SIG-M5 treated with dmso at 0.1 percent for 504 hours (cell line): ENCODE measurements around the gene CSNK1D.

ENCODE experiments used
- DNase-seq: peaks from one replicate; lab custom pipeline; 2025; ENCODE audit not compliant: unreplicated experiment; lab: John Stamatoyannopoulos, UW

Gene CSNK1D

DNA sequence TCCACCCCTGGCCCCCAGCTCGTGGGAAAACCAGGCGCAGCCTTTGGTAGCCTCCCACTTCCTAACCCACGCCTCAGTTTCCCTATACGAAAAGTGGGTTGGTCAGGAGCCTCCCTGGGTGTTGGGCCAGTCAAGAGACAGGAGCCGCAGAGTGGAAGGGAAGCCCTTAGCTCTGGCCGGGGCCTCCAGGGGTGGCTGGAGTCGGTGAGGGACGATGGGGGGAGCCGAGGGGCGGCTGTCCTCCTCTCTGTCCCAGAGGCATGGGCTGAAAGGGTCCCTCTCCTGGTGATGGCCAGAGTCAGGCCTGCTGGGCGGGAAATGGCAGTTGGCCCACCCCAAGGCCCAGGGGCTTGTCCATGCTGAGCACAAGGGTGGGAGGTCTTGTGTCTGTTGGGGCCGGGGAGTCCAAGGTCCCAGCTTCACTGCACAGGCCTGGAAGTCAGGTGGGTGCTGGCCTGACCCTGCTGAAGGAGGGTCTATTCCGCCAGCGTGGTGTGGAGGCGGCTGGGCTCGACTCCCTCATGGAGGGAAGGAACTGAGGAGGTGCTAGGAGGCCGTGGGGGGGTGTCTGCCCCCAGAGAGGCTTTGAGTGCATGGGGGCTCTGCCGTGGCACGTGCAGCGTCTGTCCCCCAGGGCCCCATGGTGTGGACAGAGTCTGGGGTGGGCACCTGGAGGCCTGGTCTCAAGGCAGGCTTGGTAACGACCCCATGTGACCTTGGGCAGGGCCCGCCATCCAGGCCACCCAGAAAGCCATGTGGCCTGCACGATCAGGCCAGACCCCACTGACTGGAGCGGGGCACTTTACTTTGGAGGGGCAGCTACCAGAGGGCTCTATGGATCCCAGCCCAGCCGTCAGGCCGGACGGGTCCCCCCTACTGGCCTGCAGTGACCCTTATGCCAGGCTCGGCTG lies 43.5 kb downstream of the CSNK1D start:
- DNase-seq: no peak

- DNase-seq: peak; percentile 63
These were observed 44.4 kb downstream of the CSNK1D start, which contains the start of gene SLC16A3 for GRCh38 chr17:82228842-82229697. Gene SLC16A3, plus strand, starts transcription at chr17:82229042. Its CDS starts 6,967 bp downstream, at chr17:82236009.

DNA sequence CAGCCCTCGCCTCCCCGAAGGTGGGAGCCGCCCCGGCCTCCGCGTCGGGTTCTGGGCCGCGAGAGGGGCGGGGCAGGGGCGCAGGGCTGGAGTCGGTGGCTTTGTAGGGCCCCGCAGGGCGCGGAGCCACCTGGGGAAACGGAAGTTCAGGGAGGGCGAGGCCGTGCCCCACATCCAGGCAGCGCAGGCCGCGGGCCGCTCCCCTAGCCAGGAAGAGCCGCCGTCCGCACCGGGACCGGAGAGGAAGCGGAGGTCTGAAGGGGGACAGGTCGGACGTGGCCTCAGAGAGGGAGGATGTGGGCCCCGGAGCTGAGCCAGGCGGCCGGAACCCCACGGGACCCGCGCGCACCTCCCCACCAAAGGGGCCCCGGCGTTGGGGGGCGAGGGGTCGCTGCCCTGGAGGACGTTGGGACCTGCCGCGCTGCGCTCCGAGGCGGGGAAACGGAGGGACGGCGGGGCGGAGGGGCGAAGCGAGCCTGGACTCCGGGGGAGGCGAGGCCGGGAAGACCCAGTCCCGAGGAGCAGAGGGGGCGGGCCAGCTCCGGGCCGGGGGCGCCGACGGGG lies 45.1 kb downstream of the CSNK1D start:
- DNase-seq: peak; percentile 45

- no peak for DNase-seq
These were observed 45.7 kb downstream of the CSNK1D start for GRCh38 chr17:82227629-82228277.

- DNase-seq: no peak
These were observed 46.5 kb downstream of the CSNK1D start for GRCh38 chr17:82226809-82227628.

GRCh38 chr17:82226146-82226808 lies 47.2 kb downstream of the CSNK1D start:
- no peak for DNase-seq

DNA sequence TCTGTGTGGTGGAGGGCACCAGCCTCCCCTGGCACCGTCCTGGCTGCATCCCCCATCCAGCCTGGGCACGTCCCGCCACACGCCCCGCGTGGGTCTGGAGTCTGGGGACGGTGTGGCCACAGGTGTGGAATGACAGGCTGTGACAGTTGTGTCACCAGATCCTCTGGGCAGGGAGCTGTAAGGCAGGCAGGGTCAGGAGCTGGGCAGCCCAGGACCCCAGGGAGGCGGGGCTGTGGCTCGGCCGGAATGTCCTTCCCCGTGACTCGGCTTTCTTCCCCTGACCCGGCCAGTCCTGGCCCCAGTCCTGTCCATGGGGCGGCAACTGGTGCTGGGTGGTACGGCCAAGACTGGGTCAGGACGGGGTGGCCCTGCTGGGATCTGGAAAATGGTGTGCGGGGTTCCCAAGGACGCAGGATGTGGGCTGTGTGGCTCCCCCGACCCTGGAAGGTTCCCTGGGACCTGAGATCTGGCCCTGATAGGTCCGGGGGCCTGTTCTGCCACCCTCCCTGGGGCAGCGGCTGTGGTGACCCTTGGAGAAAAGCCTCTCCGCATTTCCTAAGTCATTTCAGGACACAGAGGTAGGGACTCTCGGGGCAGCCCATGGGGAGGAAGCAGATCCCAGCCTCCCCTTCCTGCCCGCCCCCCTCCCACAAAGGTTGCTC lies 48.0 kb downstream of the CSNK1D start:
- no peak for DNase-seq

DNA sequence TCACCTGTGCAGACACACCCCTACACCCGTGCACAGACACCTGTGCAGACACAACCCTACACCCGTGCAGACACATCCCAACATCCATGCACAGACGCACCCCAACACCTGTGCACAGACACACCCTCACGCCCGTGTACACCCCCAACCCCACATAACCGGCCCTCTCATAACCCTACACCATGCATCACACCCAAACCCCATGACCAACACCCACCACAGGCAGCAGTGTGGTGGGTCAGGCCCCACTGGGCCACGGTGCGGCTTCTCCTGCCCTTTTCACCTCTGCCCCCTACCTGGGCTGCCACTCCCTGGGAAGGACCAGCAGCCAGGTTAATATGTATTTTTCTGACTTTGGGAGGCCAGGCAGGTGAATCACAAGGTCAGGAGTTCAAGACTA lies 48.8 kb downstream of the CSNK1D start:
- DNase-seq: no peak

DNA sequence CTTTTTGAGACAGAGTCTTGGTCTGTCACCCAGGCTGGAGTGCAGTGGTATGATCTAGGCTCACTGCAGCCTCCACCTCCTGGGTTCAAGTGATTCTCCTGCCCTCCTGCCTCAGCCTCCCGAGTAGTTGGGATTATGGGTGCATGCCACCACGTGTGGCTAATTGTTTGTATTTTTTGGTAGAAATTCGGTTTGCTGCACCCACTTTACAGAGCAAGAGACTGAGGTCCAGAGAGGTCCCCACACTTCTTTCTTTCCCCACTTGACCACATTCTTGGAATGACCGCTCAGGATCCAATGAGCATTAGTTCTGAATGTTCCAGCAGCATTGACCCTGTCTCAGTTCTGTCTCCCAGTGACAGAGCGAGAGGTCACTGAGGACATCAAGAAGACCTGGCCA lies 50.0 kb downstream of the CSNK1D start:
- no peak for DNase-seq

DNA sequence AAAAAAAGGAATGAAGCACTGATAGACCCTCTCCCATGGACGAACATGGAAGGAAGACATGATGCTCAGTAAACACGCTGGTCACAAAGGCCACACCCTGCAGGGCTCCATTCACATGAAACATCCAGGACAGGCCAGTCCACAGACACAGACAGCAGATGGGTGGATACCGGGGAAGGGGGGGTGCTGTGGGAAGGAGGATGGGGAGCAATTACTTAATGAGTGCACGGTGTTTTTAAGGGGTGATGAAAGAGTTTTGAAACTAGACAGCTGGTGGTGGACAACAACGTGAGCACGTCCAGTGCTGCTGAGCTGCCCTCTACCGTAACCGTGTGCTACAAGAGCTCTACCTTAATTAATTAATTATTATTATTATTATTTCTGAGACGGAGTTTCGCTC lies 50.7 kb downstream of the CSNK1D start:
- DNase-seq: no peak

DNA sequence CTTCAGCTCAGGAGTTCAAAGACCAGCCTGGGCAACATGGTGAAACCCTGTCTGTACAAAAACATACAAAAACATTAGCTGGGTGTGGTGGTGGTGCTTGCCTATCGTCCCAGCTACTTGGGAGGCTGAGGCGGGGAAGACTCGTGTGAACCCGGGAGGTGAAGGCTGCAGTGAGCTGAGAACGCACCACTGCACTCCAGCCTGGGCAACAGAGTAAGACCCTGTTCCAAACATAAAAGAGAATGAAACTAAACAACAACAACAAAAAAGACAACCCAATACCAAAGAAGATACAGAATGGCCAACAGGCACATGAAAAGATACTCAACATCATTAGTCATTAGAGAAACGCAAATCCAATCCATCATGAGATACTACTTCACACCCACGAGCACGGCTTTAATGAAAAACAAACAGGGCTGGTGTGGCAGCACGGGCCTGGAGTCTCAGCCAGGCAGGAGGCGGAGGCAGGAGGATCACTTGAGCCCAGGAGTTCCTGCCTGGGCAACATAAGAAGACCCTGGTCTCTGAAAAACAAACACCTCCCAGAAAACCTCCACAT lies 52.1 kb downstream of the CSNK1D start:
- no peak for DNase-seq

DNA sequence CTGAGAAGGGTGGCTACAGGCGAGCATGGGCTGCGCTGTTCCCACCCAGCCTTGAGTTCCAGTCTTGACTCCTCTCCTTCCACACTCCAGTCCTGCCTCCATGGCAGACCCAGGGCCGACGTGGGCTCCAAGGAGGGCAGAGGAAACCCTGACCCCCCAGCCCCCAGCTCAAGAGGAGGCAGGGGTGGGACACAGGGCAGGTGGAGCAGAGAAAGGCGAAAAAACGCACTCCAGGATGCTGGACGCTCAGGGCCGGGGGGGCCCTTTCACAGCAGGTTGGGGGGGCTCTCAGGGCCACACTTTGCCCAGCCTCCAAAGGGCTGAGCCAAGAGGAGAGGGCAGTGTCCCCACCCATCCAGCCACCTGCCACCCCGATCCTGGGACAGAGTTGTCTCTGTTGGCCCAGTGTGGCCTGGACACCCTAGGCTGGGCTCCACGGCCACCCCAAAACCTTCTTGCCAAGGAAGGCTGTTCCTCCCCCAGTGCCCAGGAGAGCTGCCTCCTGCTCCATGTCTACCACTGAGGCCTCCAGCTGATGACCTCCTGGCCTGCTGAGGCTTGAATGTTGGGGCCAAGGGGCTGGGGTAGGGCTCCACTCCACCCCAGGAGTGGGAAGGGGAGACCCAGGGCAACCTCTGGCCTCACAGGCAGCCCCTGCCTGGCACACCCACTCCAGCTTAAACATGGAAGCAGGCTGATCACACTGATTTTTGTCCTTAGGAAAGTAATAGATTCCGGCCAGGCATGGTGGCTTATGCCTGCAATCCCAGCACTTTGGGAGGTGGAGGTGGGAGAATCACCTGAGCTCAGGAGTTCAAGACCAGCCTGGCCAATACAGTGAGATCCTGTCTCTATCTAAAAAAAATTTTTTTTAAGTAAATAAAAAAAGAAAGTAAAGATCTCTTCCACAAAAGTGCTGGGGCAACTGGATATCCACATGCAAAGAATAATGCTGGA lies 53.5 kb downstream of the CSNK1D start:
- no peak for DNase-seq

GRCh38 chr17:82219083-82219482 lies 54.4 kb downstream of the CSNK1D start:
- no peak for DNase-seq

- no peak for DNase-seq
These were observed 55.0 kb downstream of the CSNK1D start for GRCh38 chr17:82218349-82219075.

DNA sequence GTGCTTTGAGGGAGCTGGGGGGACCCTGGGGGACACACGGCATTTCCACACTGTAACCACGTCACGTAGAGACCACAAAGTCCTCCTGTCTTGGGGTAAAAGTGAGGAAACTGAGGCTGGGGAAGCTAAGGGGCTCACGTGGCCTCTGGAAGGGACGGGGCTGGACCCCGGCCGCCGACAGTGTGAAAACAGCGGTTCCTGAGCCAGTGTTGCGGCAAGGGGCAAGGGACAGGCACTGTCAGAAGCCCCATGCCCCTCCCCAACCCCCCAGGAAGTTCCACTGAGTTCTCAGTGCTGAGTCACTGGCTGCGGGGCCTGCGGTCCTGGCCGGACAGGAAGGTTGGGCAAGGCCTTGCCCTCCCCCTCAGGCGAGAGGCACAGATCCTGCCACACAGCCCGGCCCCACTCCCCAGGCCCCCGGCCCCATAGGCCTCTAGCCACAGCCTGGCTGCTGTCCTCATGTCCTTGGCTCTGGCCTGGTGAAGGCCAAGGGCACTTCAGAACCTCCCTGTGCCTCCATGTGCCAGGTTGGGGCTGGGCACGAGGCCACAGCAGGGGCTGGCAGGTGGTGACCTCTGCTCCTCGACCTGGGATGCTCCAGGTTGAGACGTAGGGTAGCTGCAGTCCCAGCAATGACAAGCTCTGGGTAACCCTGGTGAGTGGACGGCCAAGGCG lies 55.8 kb downstream of the CSNK1D start:
- DNase-seq: peak; percentile 68

DNA sequence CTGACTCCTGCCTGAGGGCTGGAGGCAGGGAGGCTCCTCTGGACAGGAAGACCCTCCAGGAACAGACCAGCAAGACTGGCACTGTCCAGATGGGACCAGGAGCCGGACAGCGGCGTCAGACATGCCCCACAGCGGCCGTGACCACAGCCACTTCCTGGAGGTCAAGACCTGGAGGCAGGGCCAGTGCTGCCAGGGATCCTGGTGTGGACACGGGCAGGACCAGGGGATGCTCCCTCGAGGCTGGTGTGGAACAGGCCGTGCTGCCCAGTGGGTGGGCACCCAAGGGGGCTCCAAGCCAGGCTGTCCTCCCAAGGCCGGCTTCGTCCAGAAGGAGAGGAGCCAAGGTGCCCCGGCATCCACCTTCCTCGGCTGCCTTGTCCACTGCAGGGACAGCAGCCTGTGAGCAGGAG lies 56.4 kb downstream of the CSNK1D start:
- DNase-seq: no peak
